ENCODE measurements around the gene RMI1.
"Not testable (repeated sequence)": the region's sequence is repeated elsewhere in the genome, so short reads cannot be mapped to it uniquely, and the experiment has no call there.

RMI1 gene

DNA sequence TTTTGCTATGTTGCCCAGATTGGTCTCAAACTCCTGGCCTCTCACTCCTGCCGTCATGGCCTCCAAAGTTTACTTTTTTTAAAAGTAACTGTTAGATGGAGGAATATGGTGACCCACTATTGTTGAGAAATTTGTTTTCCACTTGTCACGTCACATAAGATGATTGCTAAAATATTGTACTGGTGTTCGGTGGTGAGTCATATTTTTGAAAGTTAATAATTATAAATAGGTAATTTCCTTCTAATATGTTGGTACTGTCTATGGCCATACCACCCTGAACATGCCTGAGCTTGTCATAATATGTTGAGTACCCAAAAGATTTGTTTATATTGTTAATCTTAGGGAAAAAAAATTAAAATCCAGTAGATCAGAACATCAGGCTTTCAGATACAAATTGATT, 22.6 kb downstream of the RMI1 start:
- DNase-seq (ENCODE audit: low read depth in 2 of 2): no peak

DNA sequence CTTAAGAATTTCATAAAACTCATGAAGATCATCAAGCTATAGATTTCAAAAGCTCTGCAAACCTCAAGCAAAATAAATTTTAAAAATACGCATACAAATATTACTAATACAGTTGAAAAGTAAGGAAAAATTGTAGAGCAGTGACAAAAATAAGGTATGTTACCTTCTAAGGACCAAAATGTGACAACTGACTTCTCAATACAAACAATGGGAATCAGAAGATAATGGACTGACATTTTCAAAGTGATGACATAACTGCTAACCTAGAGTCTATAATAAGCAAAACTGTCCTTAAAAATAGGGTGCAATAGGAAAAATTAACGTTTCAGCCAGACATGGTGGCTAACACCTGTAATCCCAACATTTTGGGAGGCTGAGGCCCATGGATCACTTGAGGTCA, 27.1 kb downstream of the RMI1 start:
- DNase-seq (ENCODE audit: low read depth in 2 of 2): no peak

DNA sequence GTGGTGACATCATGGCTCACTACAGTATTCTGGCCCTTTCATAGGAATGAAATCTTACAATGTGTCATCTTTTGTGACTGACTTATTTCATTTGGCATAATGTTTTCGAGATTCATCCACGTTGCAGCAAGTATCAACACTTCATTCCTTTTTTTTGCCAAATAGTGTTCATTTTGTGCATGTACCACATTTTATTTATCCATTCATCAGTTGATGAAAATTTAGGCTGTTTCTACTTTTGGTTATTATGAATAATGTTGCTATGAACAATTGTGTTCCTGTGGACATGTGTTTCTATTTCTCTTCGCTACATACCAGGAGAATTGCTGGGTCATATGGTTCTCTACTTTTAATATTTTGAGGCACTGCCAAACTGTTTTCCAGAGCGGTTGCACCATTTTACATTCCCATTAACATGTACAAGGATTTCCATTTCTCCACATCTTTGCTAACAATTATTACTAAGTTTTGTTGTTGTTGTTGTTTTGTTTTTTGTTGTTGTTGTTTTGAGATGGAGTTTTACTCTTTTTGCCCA, 43.5 kb downstream of the RMI1 start:
- no peak for DNase-seq (ENCODE audit: low read depth in 2 of 2)

DNA sequence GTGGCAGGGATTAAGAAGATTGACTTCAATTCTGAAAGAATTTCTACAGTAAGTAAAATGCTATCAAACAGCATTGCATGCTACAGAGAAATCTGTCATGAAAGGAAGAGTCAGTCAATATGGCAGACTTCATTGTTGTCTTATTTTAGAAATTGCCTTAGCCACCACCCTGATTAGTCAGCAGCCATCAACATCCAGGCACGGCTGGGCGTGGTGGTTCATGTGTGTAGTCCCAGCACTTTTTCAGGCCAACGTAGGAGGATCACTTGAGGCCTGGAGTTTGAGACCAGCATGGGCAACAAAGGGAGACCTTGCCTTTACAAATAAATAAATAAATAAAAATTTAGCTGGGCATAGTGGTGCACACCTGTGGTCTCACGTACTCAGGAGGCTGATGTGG, 46.6 kb downstream of the RMI1 start:
- no peak for DNase-seq (ENCODE audit: low read depth in 2 of 2)

DNA sequence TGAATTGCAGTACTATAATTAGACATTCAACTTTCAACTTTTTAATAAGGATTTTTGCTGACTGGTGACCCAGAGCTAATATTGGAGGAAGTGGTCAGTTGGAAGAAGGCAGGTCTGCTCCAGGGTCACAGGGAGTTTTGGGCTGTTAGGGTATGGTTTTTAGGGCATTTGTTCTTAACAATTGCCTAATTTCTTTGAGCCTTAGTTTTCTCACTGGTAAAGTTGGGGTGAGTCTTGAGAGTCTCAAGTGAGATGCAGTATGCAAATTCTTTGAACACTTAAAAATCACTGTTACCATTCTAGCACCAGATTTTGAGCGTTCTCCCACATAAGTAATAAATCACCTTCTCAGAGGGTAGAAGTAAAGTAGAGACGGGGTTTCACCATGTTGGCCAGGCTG, 50.9 kb downstream of the RMI1 start:
- no peak for DNase-seq (ENCODE audit: low read depth in 2 of 2)

DNA sequence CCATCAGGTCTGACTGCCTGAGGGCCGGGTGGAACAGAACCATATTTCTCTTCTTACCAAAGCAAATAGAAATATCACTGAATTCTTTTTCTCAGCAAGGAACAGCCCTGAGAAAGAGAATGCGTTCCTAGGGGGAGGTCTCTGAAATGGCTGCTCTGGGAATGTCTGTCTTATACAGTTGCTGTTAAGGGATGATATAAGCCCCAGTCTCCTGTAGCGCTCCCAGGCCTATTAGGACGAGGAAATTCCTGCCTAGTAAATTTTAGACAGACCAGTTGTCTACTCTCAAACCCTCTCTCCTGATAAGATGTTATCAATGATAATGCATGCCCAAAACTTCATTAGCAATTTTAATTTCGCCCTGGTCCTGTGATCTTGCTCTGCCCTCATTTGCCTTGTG, 61.3 kb downstream of the RMI1 start:
- not testable (repeated sequence) for DNase-seq (ENCODE audit: low read depth in 2 of 2)

DNA sequence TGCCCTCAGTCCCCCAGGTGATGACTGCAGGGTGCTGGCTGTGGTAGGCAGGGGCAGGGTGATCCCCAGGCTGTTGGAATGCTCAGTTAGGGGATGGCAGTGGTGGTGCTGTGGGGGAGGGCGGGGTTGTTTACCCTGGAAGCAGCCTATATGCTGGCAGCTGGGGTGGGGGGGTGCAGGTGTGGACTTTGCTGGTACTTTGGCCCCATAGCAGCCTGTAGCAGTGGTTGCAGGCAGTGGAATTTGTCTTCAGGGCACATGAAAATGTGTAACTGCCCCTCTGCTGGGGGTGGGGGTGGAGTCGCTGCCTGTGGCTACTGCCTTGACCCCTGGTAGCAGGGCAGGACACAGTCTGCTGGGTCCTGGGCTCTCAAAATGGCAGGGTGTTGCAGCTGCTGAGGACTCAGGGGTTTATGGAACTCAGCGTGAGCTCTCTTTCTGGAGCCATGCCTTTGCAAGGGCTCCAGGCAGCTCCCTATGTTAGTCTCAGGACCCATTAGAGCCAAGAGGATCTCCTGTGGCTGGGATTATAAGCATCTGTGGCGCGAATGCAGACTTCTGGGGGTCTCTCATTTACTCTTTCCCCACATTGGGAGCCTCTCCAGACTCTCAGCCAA, 65.0 kb downstream of the RMI1 start:
- no peak for DNase-seq (ENCODE audit: low read depth in 2 of 2)

Measured in stimulated activated CD8-positive, alpha-beta memory T cell treated with anti-CD3 and anti-CD28 coated beads, Interleukin-15, amount 100 ng/mL, for 48 hours (primary cell).